ENCODE measurements around the gene GSAP. TPM values are rescaled to one million over a fixed set of nuclear protein-coding genes. Genes with fewer than 3 reads are reported as not detected.
A peak's percentile ranks its signal among the peaks of the same experiment; 100 is the strongest.

The GSAP gene
- total and polyA plus RNA-seq, 2 donors (not counting 3 experiments of a cell fraction or from before 2014, with no cell fraction given) = 2.3 to 5.8 TPM

- no peak overlapping the region for H3K4me3 ChIP-seq (replicated peaks in 1 of 3; ENCODE audit: insufficient read depth in 1 of 3, low read depth in 1 of 3, low read length in 3 of 3)
- H2AFZ ChIP-seq (ENCODE audit: low read depth, low read length) = no peak overlapping the region
- dilution Hi-C loops (cut with MboI; ENCODE audit: extremely low pct_ligation_motif_present, low sequenced_read_pairs) (no loop called here), intact Hi-C loops (cut with micrococcal nuclease) (no loop called here)
- FAIRE-seq = peak; percentile 56
- peaks cover 8% of the 10 kb centered on the region for H3K4me1 ChIP-seq (ENCODE audit: control insufficient read depth, extremely low read depth, insufficient read depth, low read length)
- no peak for DNase-seq (ENCODE audit: low read depth, low spot score)
- no peaks in the 10 kb centered on the region for H3K9me1 ChIP-seq (replicated peaks; ENCODE audit: control insufficient read depth, extremely low read depth, insufficient read depth, low read length)
- POLR2A ChIA-PET = no interaction called here
- no peak overlapping the region for H3K9ac ChIP-seq (replicated peaks; ENCODE audit: extremely low read depth, insufficient read depth, low read length)
- no TSS peak for BruUV-seq (replicated peaks)
- no peaks in the 10 kb centered on the region for H3K36me3 ChIP-seq (ENCODE audit: control insufficient read depth in 2 of 2, extremely low read depth in 1 of 2, insufficient read depth in 2 of 2, low read length in 2 of 2)
- H3K27me3 ChIP-seq (ENCODE audit: control insufficient read depth in 2 of 2, insufficient read depth in 2 of 2, low read length in 2 of 2) = no peaks in the 10 kb centered on the region
- no peak overlapping the region for H3K27ac ChIP-seq (ENCODE audit: insufficient read depth, low read depth, low read length)
- TF ChIP-seq MAX (IDR thresholded peaks at IDR 0.05; ENCODE audit: insufficient read depth, insufficient read length) (no peak), MYC (IDR thresholded peaks at IDR 0.05; ENCODE audit: low read depth, low read length) (no peak), EZH2 (IDR thresholded peaks at IDR 0.05; ENCODE audit: borderline replicate concordance, low read depth, low read length, severe bottlenecking) (no peak), JUN (IDR thresholded peaks at IDR 0.05; ENCODE audit: borderline replicate concordance, insufficient read depth, insufficient read length, low read depth) (no peak), GATA2 (IDR thresholded peaks at IDR 0.05; ENCODE audit: insufficient read depth, insufficient read length, low read depth, low read length) (no peak), POLR2A (IDR thresholded peaks at IDR 0.05; ENCODE audit: low read depth, low read length) (no peak), POLR2AphosphoS5 (IDR thresholded peaks at IDR 0.05; ENCODE audit: insufficient read depth, low read depth, low read length) (no peak), FOS (IDR thresholded peaks at IDR 0.05; ENCODE audit: borderline replicate concordance, insufficient read depth, low read length) (no peak)
- TF ChIP-seq, protein P1, sequence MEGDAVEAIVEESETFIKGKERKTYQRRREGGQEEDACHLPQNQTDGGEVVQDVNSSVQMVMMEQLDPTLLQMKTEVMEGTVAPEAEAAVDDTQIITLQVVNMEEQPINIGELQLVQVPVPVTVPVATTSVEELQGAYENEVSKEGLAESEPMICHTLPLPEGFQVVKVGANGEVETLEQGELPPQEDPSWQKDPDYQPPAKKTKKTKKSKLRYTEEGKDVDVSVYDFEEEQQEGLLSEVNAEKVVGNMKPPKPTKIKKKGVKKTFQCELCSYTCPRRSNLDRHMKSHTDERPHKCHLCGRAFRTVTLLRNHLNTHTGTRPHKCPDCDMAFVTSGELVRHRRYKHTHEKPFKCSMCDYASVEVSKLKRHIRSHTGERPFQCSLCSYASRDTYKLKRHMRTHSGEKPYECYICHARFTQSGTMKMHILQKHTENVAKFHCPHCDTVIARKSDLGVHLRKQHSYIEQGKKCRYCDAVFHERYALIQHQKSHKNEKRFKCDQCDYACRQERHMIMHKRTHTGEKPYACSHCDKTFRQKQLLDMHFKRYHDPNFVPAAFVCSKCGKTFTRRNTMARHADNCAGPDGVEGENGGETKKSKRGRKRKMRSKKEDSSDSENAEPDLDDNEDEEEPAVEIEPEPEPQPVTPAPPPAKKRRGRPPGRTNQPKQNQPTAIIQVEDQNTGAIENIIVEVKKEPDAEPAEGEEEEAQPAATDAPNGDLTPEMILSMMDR (IDR thresholded peaks at IDR 0.05; ENCODE audit: extremely low read depth in 1 of 2, insufficient read depth in 1 of 2, low read depth in 1 of 2, low read length in 2 of 2) = no peak
- no peaks in the 10 kb centered on the region for H3K79me2 ChIP-seq (ENCODE audit: control insufficient read depth, insufficient read depth, low read length)
- no peaks in the 10 kb centered on the region for H3K9me3 ChIP-seq (replicated peaks; ENCODE audit: control insufficient read depth, insufficient read depth, low read length)
- peak overlapping the region; percentile 44 for H3K4me2 ChIP-seq (ENCODE audit: insufficient read depth, low read length)
- H4K20me1 ChIP-seq (replicated peaks; ENCODE audit: control insufficient read depth, extremely low read depth, insufficient read depth, low read length) = no peaks in the 10 kb centered on the region
- CTCF ChIA-PET = interaction anchor here (0.6 kb wide), 1 partner anchor 225 kb away, joined by 3 read pairs; no protein-coding TSS in a partner anchor
Observed at GRCh38 chr7:77338260-77338659, 77.9 kb downstream of the GSAP start.

Data from endothelial cell of umbilical vein (primary cell).